T-helper 17 cell (primary cell): ENCODE measurements around the gene PHYKPL. TPM values are rescaled to one million over a fixed set of nuclear protein-coding genes. Genes with fewer than 3 reads are reported as not detected.

Experiments used
- ATAC-seq: fragments of 150-1000 bp; cut with Tn5 transposase; 2 replicates; pipeline ENCODE4 v1.10.0; 2021; ENCODE audit warnings: mild to moderate bottlenecking, moderate library complexity
- DNase-seq, 3 donors: peaks; one replicate each; pipeline versions ENCODE4 v3.0.0 to v3.0.0-alpha.2; 2020 to 2021
- H3K9me3 ChIP-seq: one replicate; pipeline ENCODE4 v1.7.0; 2013; ENCODE audit warnings: low read length, mild to moderate bottlenecking; ENCODE audit not compliant: control insufficient read depth, poor library complexity, severe bottlenecking
- H3K27ac Mint-ChIP-seq: one replicate; pipeline ENCODE4 v1.8.0; 2022; ENCODE audit warnings: mild to moderate bottlenecking, moderate library complexity, mixed read lengths
- H3K27me3 Mint-ChIP-seq: one replicate; pipeline ENCODE4 v1.8.0; 2022; ENCODE audit warnings: mixed read lengths
- H3K36me3 Mint-ChIP-seq: one replicate; pipeline ENCODE4 v1.8.0; 2022; ENCODE audit warnings: low read depth, mixed read lengths
- H3K4me1 Mint-ChIP-seq: one replicate; pipeline ENCODE4 v1.8.0; 2022; ENCODE audit warnings: mild to moderate bottlenecking, mixed read lengths
- H3K4me3 Mint-ChIP-seq: one replicate; pipeline ENCODE4 v1.8.0; 2022; ENCODE audit warnings: mild to moderate bottlenecking, moderate library complexity, mixed read lengths
- total RNA-seq, 4 donors: library from RNA in 2 of 4; stranded (reverse) in 2 of 4; gene quantifications; one replicate each; pipeline ENCODE4 v1.2.3 and lab custom pipeline; 2022 to 2026

The PHYKPL gene
- total RNA-seq, 2 donors from 2014 or later, result 86.9 to 107 TPM

- H3K4me1 Mint-ChIP-seq, result peaks cover 39% of the 10 kb centered on the region
- H3K9me3 ChIP-seq, result no peaks in the 10 kb centered on the region
- H3K27me3 Mint-ChIP-seq, result no peaks in the 10 kb centered on the region
- ATAC-seq, result no peak
- H3K36me3 Mint-ChIP-seq, result peaks cover 10% of the 10 kb centered on the region
- H3K4me3 Mint-ChIP-seq, result no peak overlapping the region
- peak overlapping the region; percentile 47 for H3K27ac Mint-ChIP-seq
- no peak for DNase-seq
Measured at GRCh38 chr5:178210073-178210535, 22.5 kb downstream of the PHYKPL start.

- DNase-seq (no peak), ATAC-seq (no peak)
- peaks cover 37% of the 10 kb centered on the region for H3K4me1 Mint-ChIP-seq
- peak overlapping the region; percentile 47 for H3K27ac Mint-ChIP-seq
- H3K9me3 ChIP-seq, result no peaks in the 10 kb centered on the region
- H3K36me3 Mint-ChIP-seq, result peaks cover 10% of the 10 kb centered on the region
- no peaks in the 10 kb centered on the region for H3K27me3 Mint-ChIP-seq
- peak overlapping the region; percentile 47 for H3K4me3 Mint-ChIP-seq
Measured at GRCh38 chr5:178209334-178210072, 23.1 kb downstream of the PHYKPL start.

GRCh38 chr5:178208540-178209227 lies 23.9 kb downstream of the PHYKPL start:
- H3K27me3 Mint-ChIP-seq, result no peaks in the 10 kb centered on the region
- H3K4me3 Mint-ChIP-seq, result no peak overlapping the region
- no peak for DNase-seq
- peak overlapping the region; percentile 82 for H3K27ac Mint-ChIP-seq
- peaks cover 13% of the 10 kb centered on the region for H3K36me3 Mint-ChIP-seq
- H3K9me3 ChIP-seq, result no peaks in the 10 kb centered on the region
- H3K4me1 Mint-ChIP-seq, result peaks cover 38% of the 10 kb centered on the region
- no peak for ATAC-seq

GRCh38 chr5:178207917-178208280 lies 24.7 kb downstream of the PHYKPL start:
- Mint-ChIP-seq H3K4me1 (peaks cover 34% of the 10 kb centered on the region), H3K36me3 (peaks cover 13% of the 10 kb centered on the region), H3K27me3 (no peaks in the 10 kb centered on the region), H3K4me3 (no peak overlapping the region), H3K27ac (peak overlapping the region; percentile 82)
- no peaks in the 10 kb centered on the region for H3K9me3 ChIP-seq
- no peak for DNase-seq
- no peak for ATAC-seq

GRCh38 chr5:178207183-178207916 lies 25.3 kb downstream of the PHYKPL start:
- DNase-seq, result no peak
- Mint-ChIP-seq H3K27ac (peak overlapping the region; percentile 82), H3K36me3 (peaks cover 13% of the 10 kb centered on the region), H3K27me3 (no peaks in the 10 kb centered on the region), H3K4me3 (peak overlapping the region; percentile 88), H3K4me1 (peaks cover 34% of the 10 kb centered on the region)
- ATAC-seq, result no peak
- no peaks in the 10 kb centered on the region for H3K9me3 ChIP-seq

GRCh38 chr5:178206166-178207101 lies 26.2 kb downstream of the PHYKPL start:
- ATAC-seq, result peak; percentile 9
- H3K36me3 Mint-ChIP-seq, result peaks cover 13% of the 10 kb centered on the region
- DNase-seq, result no peak
- peak overlapping the region; percentile 88 for H3K4me3 Mint-ChIP-seq
- H3K27ac Mint-ChIP-seq, result peak overlapping the region; percentile 95
- H3K4me1 Mint-ChIP-seq, result peaks cover 34% of the 10 kb centered on the region
- H3K9me3 ChIP-seq, result no peaks in the 10 kb centered on the region
- no peaks in the 10 kb centered on the region for H3K27me3 Mint-ChIP-seq

- Mint-ChIP-seq H3K27ac (peak overlapping the region; percentile 95), H3K4me1 (peaks cover 34% of the 10 kb centered on the region), H3K27me3 (no peaks in the 10 kb centered on the region), H3K4me3 (peak overlapping the region; percentile 88), H3K36me3 (peaks cover 10% of the 10 kb centered on the region)
- DNase-seq (no peak), ATAC-seq (no peak)
- no peaks in the 10 kb centered on the region for H3K9me3 ChIP-seq
Measured at GRCh38 chr5:178205749-178206047, 26.9 kb downstream of the PHYKPL start.

GRCh38 chr5:178204935-178205748 lies 27.5 kb downstream of the PHYKPL start:
- H3K36me3 Mint-ChIP-seq, result peaks cover 10% of the 10 kb centered on the region
- peak overlapping the region; percentile 98 for H3K4me3 Mint-ChIP-seq
- DNase-seq, result peak; percentile 46 to 66 (median 63)
- H3K9me3 ChIP-seq, result no peaks in the 10 kb centered on the region
- no peaks in the 10 kb centered on the region for H3K27me3 Mint-ChIP-seq
- peaks cover 33% of the 10 kb centered on the region for H3K4me1 Mint-ChIP-seq
- peak; percentile 47 for ATAC-seq
- peak overlapping the region; percentile 98 for H3K27ac Mint-ChIP-seq

- H3K9me3 ChIP-seq, result no peaks in the 10 kb centered on the region
- Mint-ChIP-seq H3K36me3 (peaks cover 10% of the 10 kb centered on the region), H3K27me3 (no peaks in the 10 kb centered on the region), H3K4me1 (peaks cover 28% of the 10 kb centered on the region), H3K27ac (peak within 1 kb of the TSS; percentile 98), H3K4me3 (peak within 1 kb of the TSS; percentile 98)
- DNase-seq (peak; percentile 93 to 96 (median 94)), ATAC-seq (peak; percentile 83)
Measured at GRCh38 chr5:178204182-178204934, 28.2 kb downstream of the PHYKPL start, which contains the start of gene HNRNPAB. Gene HNRNPAB (plus strand): TSS chr5:178204533. CDS start chr5:178204838, 305 bp downstream.

- DNase-seq (peak in 1 of 3 donors; percentile 20), ATAC-seq (peak; percentile 1)
- H3K27ac Mint-ChIP-seq, result peak overlapping the region; percentile 98
Measured at GRCh38 chr5:178203670-178204181, 28.9 kb downstream of the PHYKPL start.

GRCh38 chr5:178202541-178202940 lies 30.1 kb downstream of the PHYKPL start:
- DNase-seq (no peak), ATAC-seq (no peak)
- Mint-ChIP-seq H3K27ac (no peak overlapping the region), H3K4me1 (peaks cover 19% of the 10 kb centered on the region), H3K36me3 (peaks cover 10% of the 10 kb centered on the region), H3K4me3 (no peak overlapping the region), H3K27me3 (no peaks in the 10 kb centered on the region)
- no peaks in the 10 kb centered on the region for H3K9me3 ChIP-seq

More at GRCh38 chr5:178203670-178204181, 28.9 kb downstream of the PHYKPL start:
- Mint-ChIP-seq H3K36me3 (peaks cover 10% of the 10 kb centered on the region), H3K4me1 (peaks cover 23% of the 10 kb centered on the region), H3K27me3 (no peaks in the 10 kb centered on the region), H3K4me3 (peak overlapping the region; percentile 98)
- no peaks in the 10 kb centered on the region for H3K9me3 ChIP-seq
